ENCODE data around the gene CCSAP. TPM values are rescaled to one million over a fixed set of nuclear protein-coding genes. Genes with fewer than 3 reads are reported as not detected.
"Not testable (repeated sequence)": the region's sequence is repeated elsewhere in the genome, so short reads cannot be mapped to it uniquely, and the experiment has no call there.

CCSAP gene
- total and polyA plus RNA-seq, 4 experiments from 2014 or later, result 3.9 to 18.3 (median 10.8) TPM

- H3K27ac ChIP-seq (ENCODE audit: low read depth, low read length), result peak overlapping the region; percentile 26
- peaks cover 0 to 6% (median 4%) of the 10 kb centered on the region in 8 donors for H3K9me3 Mint-ChIP-seq
- CTCF ChIA-PET (ENCODE audit: partially characterized antibody), result interaction anchor here (0.7 to 1.4 kb wide), 2 partner anchors 68 to 81 kb away, joined by 3 to 4 read pairs; partner anchors contain the start of gene RAB4A
Measured at GRCh38 chr1:229339086-229339485, 3.8 kb downstream of the CCSAP start.

DNA sequence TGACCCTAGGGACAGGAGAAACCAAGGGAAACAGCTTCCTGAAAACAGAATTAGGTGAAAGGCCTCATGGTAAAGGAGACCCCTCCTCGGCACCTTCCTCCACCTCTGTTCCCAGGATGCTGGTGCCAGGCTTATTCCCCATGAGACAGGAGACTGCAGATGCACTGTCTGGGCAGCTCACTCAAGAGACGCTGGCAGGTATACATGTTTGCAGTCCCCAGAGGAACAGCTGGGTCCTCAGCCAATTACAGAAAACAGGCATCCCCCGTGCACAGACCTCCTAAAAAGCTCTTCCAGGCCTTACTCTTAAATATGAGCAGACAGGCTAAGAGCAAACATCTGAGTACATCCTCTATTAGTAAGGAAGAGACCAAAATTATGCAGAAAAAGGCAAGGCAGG, 6.5 kb downstream of the CCSAP start:
- Histone ChIP-seq H3K27me3 (ENCODE audit: insufficient read depth, low read length) (no peaks in the 10 kb centered on the region), H3K36me3 (ENCODE audit: insufficient read depth, low read length) (no peaks in the 10 kb centered on the region), H3K4me3 (ENCODE audit: low read length in 2 of 2) (no peak overlapping the region), H3K27ac (ENCODE audit: low read depth, low read length) (no peak overlapping the region), H3K9me3 (ENCODE audit: control insufficient read depth in 1 of 2, low read length in 2 of 2) (peaks cover 0 to 3% of the 10 kb centered on the region in 2 donors), H3K4me1 (ENCODE audit: insufficient read depth, low read length) (peaks cover 36% of the 10 kb centered on the region)
- Mint-ChIP-seq H3K27ac (peak overlapping the region in 4 of 7 donors; percentile 1 to 48 (median 24)), H3K4me1 (peaks cover 24 to 52% (median 36%) of the 10 kb centered on the region in 4 donors), H3K4me3 (peak overlapping the region in 2 of 8 donors; percentile 22 to 44), H3K36me3 (peaks cover 8 to 11% of the 10 kb centered on the region in 2 donors), H3K27me3 (peaks cover 0 to 2% of the 10 kb centered on the region in 2 donors), H3K9me3 (peaks cover 0 to 9% (median 3%) of the 10 kb centered on the region in 8 donors)
- POLR2A ChIA-PET (ENCODE audit: partially characterized antibody), result interaction anchor here (1.2 kb wide), 1 partner anchor 11 kb away, joined by 3 read pairs; no protein-coding TSS in a partner anchor
- intact Hi-C loops (cut with micrococcal nuclease), result no loop called here
- CTCF ChIA-PET (ENCODE audit: partially characterized antibody), result no interaction called here
- DNase-seq, result no peak

More at GRCh38 chr1:229339086-229339485, 3.8 kb downstream of the CCSAP start:
- intact Hi-C loops (cut with micrococcal nuclease), result no loop called here
- Mint-ChIP-seq H3K4me1 (peaks cover 30 to 63% (median 43%) of the 10 kb centered on the region in 4 donors), H3K4me3 (peak overlapping the region in 7 of 8 donors; percentile 89 to 95 (median 91)), H3K36me3 (peaks cover 11 to 16% of the 10 kb centered on the region in 2 donors), H3K27ac (peak overlapping the region in 6 of 7 donors; percentile 48 to 92 (median 84)), H3K27me3 (peaks cover 0 to 2% of the 10 kb centered on the region in 2 donors)
- POLR2A ChIA-PET (ENCODE audit: partially characterized antibody), result interaction anchor here (1.8 kb wide), 2 partner anchors 8 to 12 kb away, joined by 4 to 5 read pairs; no protein-coding TSS in a partner anchor
- Histone ChIP-seq H3K27me3 (ENCODE audit: insufficient read depth, low read length) (no peaks in the 10 kb centered on the region), H3K4me3 (ENCODE audit: low read length in 2 of 2) (peak overlapping the region in 1 of 2 donors; percentile 9), H3K36me3 (ENCODE audit: insufficient read depth, low read length) (no peaks in the 10 kb centered on the region), H3K4me1 (ENCODE audit: insufficient read depth, low read length) (peaks cover 51% of the 10 kb centered on the region), H3K9me3 (ENCODE audit: control insufficient read depth in 1 of 2, low read length in 2 of 2) (peaks cover 0 to 3% of the 10 kb centered on the region in 2 donors)
- DNase-seq, result no peak

GRCh38 chr1:229334716-229335115, 8.1 kb downstream of the CCSAP start:
- no peaks in the 10 kb centered on the region for H3K27me3 ChIP-seq (ENCODE audit: insufficient read depth, low read length)
- CTCF ChIA-PET (ENCODE audit: partially characterized antibody), result interaction anchor here (0.9 kb wide), 1 partner anchor 8 kb away, joined by 3 read pairs; the partner anchor contains the start of gene CCSAP
- no peak overlapping the region for H3K4me3 Mint-ChIP-seq
- peaks cover 19% of the 10 kb centered on the region for H3K4me1 ChIP-seq (ENCODE audit: insufficient read depth, low read length)
- intact Hi-C loops (cut with micrococcal nuclease), result no loop called here
- H3K36me3 Mint-ChIP-seq, result peaks cover 5 to 11% of the 10 kb centered on the region in 2 donors
- H3K9me3 Mint-ChIP-seq, result peaks cover 0 to 9% (median 3%) of the 10 kb centered on the region in 8 donors
- H3K4me3 ChIP-seq (ENCODE audit: low read length in 2 of 2), result no peak overlapping the region
- H3K27me3 Mint-ChIP-seq, result peaks cover 0 to 2% of the 10 kb centered on the region in 2 donors
- H3K27ac ChIP-seq (ENCODE audit: low read depth, low read length), result no peak overlapping the region
- H3K36me3 ChIP-seq (ENCODE audit: insufficient read depth, low read length), result no peaks in the 10 kb centered on the region
- H3K9me3 ChIP-seq (ENCODE audit: control insufficient read depth in 1 of 2, low read length in 2 of 2), result peaks cover 0 to 3% of the 10 kb centered on the region in 2 donors
- DNase-seq, result no peak
- H3K4me1 Mint-ChIP-seq, result peaks cover 16 to 43% (median 25%) of the 10 kb centered on the region in 4 donors
- POLR2A ChIA-PET (ENCODE audit: partially characterized antibody), result interaction anchor here (1.8 kb wide), 1 partner anchor 8 kb away, joined by 5 read pairs; the partner anchor contains the start of gene CCSAP
- peak overlapping the region in 1 of 7 donors; percentile 35 for H3K27ac Mint-ChIP-seq

- CTCF ChIA-PET (ENCODE audit: partially characterized antibody), result interaction anchor here (0.9 kb wide), 1 partner anchor 9 kb away, joined by 3 read pairs; the partner anchor contains the start of gene CCSAP
- H3K4me3 Mint-ChIP-seq, result no peak overlapping the region
Measured at GRCh38 chr1:229334269-229334668, 8.6 kb downstream of the CCSAP start.

DNA sequence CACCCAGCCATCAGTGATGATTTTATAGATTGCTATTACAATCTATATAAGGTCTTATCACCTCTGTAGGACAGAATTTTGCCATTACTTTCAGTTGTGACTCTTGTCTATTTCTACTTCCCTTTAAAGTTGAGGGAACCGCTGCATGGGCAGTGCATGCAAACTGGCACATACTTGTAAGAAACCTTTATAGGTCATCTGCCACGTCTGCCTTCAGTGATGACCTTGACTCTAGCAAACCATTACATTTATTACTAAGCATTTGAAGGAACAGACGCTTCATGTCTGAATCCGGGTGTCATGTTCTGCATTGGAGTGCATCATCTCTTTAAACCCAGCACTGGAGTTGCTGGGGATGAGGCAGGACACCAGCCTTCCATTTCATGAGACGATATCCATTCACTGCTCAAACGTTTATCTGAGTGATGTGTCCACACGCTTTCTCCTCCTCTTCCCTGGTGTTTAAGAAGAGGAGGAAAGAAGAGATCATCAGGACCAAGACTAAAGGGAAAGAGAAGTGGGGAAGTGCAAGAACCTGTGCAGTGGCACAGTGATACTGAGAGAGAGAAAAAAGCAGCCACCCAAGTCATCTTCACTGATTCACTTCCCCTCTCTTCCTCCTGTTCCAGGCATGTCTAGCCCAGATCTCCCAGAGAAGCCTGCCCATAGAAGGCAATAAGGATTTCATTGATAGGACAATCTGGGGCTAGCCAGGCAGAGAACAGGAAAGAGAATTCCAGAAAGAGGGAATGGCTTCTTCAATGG, 14.1 kb downstream of the CCSAP start:
- ChIA-PET POLR2A (ENCODE audit: partially characterized antibody) (no interaction called here), CTCF (ENCODE audit: partially characterized antibody) (no interaction called here)
- H3K27ac ChIP-seq (ENCODE audit: low read depth, low read length), result peak overlapping the region; percentile 41
- intact Hi-C loops (cut with micrococcal nuclease), result no loop called here
- H3K9me3 ChIP-seq (ENCODE audit: control insufficient read depth in 1 of 2, low read length in 2 of 2), result no peaks in the 10 kb centered on the region
- peaks cover 0 to 4% (median 0%) of the 10 kb centered on the region in 8 donors for H3K9me3 Mint-ChIP-seq
- H3K27me3 Mint-ChIP-seq, result no peaks in the 10 kb centered on the region
- no peak overlapping the region for H3K4me3 Mint-ChIP-seq
- peaks cover 4% of the 10 kb centered on the region for H3K36me3 ChIP-seq (ENCODE audit: insufficient read depth, low read length)
- no peak overlapping the region for H3K4me3 ChIP-seq (ENCODE audit: low read length in 2 of 2)
- peak overlapping the region in 6 of 7 donors; percentile 76 to 96 (median 89) for H3K27ac Mint-ChIP-seq
- H3K4me1 ChIP-seq (ENCODE audit: insufficient read depth, low read length), result peaks cover 16% of the 10 kb centered on the region
- DNase-seq, result no peak
- H3K36me3 Mint-ChIP-seq, result peaks cover 24 to 40% of the 10 kb centered on the region in 2 donors
- H3K4me1 Mint-ChIP-seq, result peaks cover 7 to 54% (median 42%) of the 10 kb centered on the region in 4 donors
- H3K27me3 ChIP-seq (ENCODE audit: insufficient read depth, low read length), result no peaks in the 10 kb centered on the region

More at GRCh38 chr1:229334269-229334668, 8.6 kb downstream of the CCSAP start:
- POLR2A ChIA-PET (ENCODE audit: partially characterized antibody), result interaction anchor here (1.8 kb wide), 1 partner anchor 8 kb away, joined by 5 read pairs; the partner anchor contains the start of gene CCSAP
- intact Hi-C loops (cut with micrococcal nuclease), result no loop called here
- Mint-ChIP-seq H3K36me3 (peaks cover 7 to 11% of the 10 kb centered on the region in 2 donors), H3K27me3 (peaks cover 0 to 2% of the 10 kb centered on the region in 2 donors), H3K9me3 (peaks cover 0 to 9% (median 3%) of the 10 kb centered on the region in 8 donors), H3K4me1 (peaks cover 12 to 38% (median 22%) of the 10 kb centered on the region in 4 donors), H3K27ac (no peak overlapping the region)
- Histone ChIP-seq H3K4me1 (ENCODE audit: insufficient read depth, low read length) (peaks cover 15% of the 10 kb centered on the region), H3K36me3 (ENCODE audit: insufficient read depth, low read length) (no peaks in the 10 kb centered on the region), H3K27me3 (ENCODE audit: insufficient read depth, low read length) (no peaks in the 10 kb centered on the region), H3K27ac (ENCODE audit: low read depth, low read length) (no peak overlapping the region), H3K9me3 (ENCODE audit: control insufficient read depth in 1 of 2, low read length in 2 of 2) (peaks cover 0 to 3% of the 10 kb centered on the region in 2 donors), H3K4me3 (ENCODE audit: low read length in 2 of 2) (no peak overlapping the region)
- no peak for DNase-seq

- POLR2A ChIA-PET (ENCODE audit: partially characterized antibody), result interaction anchor here (3.8 kb wide), 1 partner anchor 15 kb away, joined by 21 read pairs; the partner anchor contains the start of gene CCSAP
Measured at GRCh38 chr1:229327765-229328164, 15.1 kb downstream of the CCSAP start.

More at GRCh38 chr1:229327765-229328164, 15.1 kb downstream of the CCSAP start:
- H3K4me1 Mint-ChIP-seq, result peaks cover 7 to 56% (median 43%) of the 10 kb centered on the region in 4 donors
- H3K27me3 Mint-ChIP-seq; H3K4me3 ChIP-seq (ENCODE audit: low read length in 2 of 2); H3K27me3 ChIP-seq (ENCODE audit: insufficient read depth, low read length); H3K9me3 Mint-ChIP-seq; H3K36me3 ChIP-seq (ENCODE audit: insufficient read depth, low read length); H3K9me3 ChIP-seq (ENCODE audit: control insufficient read depth in 1 of 2, low read length in 2 of 2); intact Hi-C loops (cut with micrococcal nuclease); CTCF ChIA-PET (ENCODE audit: partially characterized antibody): not testable (repeated sequence)
- H3K27ac Mint-ChIP-seq, result peak overlapping the region; percentile 83 to 96 (median 90)
- peak overlapping the region in 5 of 8 donors; percentile 9 to 70 (median 40) for H3K4me3 Mint-ChIP-seq
- peak; percentile 56 to 83 (median 71) for DNase-seq
- peaks cover 32 to 47% of the 10 kb centered on the region in 2 donors for H3K36me3 Mint-ChIP-seq
- Histone ChIP-seq H3K4me1 (ENCODE audit: insufficient read depth, low read length) (peaks cover 16% of the 10 kb centered on the region), H3K27ac (ENCODE audit: low read depth, low read length) (peak overlapping the region; percentile 41)

Measured in CD4-positive, alpha-beta memory T cell (primary cell).